ENCODE data around the gene MYBPC3.

GRCh38 chr11:47337229-47337924 is 15.1 kb downstream of the MYBPC3 start:
- TF ChIP-seq CTCF (IDR thresholded peaks at IDR 0.05; ENCODE audit: borderline replicate concordance, extremely low read depth, low read length, poor library complexity, severe bottlenecking) (no peak), EZH2 (IDR thresholded peaks at IDR 0.05; ENCODE audit: borderline replicate concordance, low read depth, low read length, severe bottlenecking) (no peak)

Measured in DND-41 (cell line).